PC-3 (cell line): ENCODE measurements around the gene GPR82.

Experiments used
- EZH2 ChIP-seq: fragments of 300-600 bp; sonication (generic); IDR thresholded peaks from one replicate; pipeline ENCODE4 v1.6.1; 2017; ENCODE audit warnings: antibody characterized with exemption, mild to moderate bottlenecking, low read length; ENCODE audit not compliant: unreplicated experiment
- EZH2phosphoT487 ChIP-seq: fragments of 300-600 bp; sonication (generic); IDR thresholded peaks from 2 replicates; pipeline ENCODE4 v1.6.1; 2018; ENCODE audit warnings: mild to moderate bottlenecking, antibody characterized with exemption, low read length, borderline replicate concordance
- TF ChIP-seq, protein P1 (sequence below): fragments of 300-600 bp; sonication (generic); conservative IDR thresholded peaks from 2 replicates; pipeline ENCODE4 v1.5.1; 2017; ENCODE audit warnings: antibody characterized with exemption, low read depth, mild to moderate bottlenecking, low read length

DNA sequence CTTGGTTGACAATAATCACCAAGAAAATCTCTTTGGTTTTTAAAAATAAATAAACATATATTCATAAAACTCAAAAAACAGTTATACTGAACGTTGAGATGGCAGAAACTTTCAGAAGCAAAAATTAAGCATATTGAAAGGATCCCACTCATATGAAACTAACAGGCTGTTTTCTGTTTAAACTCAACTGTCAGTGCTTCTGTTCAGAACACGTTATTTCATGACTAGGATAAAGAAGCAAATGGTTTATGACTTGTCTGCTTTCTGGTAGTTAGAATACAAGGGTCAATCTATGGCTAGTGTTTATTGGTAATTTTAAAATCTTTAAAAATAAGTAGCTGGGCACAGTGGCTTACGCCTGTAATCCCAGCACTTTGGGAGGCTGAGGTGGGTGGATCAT lies 4.1 kb downstream of the GPR82 start:
- TF ChIP-seq EZH2 (no peak), EZH2phosphoT487 (no peak)
- TF ChIP-seq, protein P1, sequence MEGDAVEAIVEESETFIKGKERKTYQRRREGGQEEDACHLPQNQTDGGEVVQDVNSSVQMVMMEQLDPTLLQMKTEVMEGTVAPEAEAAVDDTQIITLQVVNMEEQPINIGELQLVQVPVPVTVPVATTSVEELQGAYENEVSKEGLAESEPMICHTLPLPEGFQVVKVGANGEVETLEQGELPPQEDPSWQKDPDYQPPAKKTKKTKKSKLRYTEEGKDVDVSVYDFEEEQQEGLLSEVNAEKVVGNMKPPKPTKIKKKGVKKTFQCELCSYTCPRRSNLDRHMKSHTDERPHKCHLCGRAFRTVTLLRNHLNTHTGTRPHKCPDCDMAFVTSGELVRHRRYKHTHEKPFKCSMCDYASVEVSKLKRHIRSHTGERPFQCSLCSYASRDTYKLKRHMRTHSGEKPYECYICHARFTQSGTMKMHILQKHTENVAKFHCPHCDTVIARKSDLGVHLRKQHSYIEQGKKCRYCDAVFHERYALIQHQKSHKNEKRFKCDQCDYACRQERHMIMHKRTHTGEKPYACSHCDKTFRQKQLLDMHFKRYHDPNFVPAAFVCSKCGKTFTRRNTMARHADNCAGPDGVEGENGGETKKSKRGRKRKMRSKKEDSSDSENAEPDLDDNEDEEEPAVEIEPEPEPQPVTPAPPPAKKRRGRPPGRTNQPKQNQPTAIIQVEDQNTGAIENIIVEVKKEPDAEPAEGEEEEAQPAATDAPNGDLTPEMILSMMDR, result no peak
